Endothelial cell of umbilical vein (primary cell): ENCODE results near the gene SPEF2.
"Not testable (repeated sequence)": the region's sequence is repeated elsewhere in the genome, so short reads cannot be mapped to it uniquely, and the experiment has no call there.

Experiments
- CTCF ChIP-seq, 2 donors: IDR thresholded peaks; 1 replicate in 1 of 2; 2 replicates in 1 of 2; pipeline ENCODE4 v1.5.1; 2011; ENCODE audit warnings: low read length in 2 of 2, mild to moderate bottlenecking in 2 of 2, moderate library complexity in 2 of 2, control low read depth in 1 of 2, inconsistent platforms in 1 of 2, low read depth in 1 of 2; ENCODE audit not compliant: insufficient read depth in 1 of 2; ENCODE audit errors: extremely low read depth in 1 of 2
- MAX ChIP-seq: IDR thresholded peaks from 2 replicates; pipeline ENCODE4 v1.6.1; 2011; ENCODE audit not compliant: insufficient read depth, insufficient read length
- MYC ChIP-seq: IDR thresholded peaks from one replicate; pipeline ENCODE4 v1.6.1; 2011; ENCODE audit warnings: mild to moderate bottlenecking, low read depth, low read length
- POLR2A ChIP-seq: IDR thresholded peaks from 2 replicates; pipeline ENCODE4 v1.6.1; 2012; ENCODE audit warnings: low read depth, mild to moderate bottlenecking, control low read depth, low read length
- POLR2AphosphoS5 ChIP-seq: IDR thresholded peaks from 2 replicates; pipeline ENCODE4 v1.6.1; 2012; ENCODE audit warnings: low read depth, mild to moderate bottlenecking, control low read depth, low read length, moderate library complexity; ENCODE audit not compliant: insufficient read depth

- TF ChIP-seq CTCF (IDR thresholded peaks at IDR 0.05; ENCODE audit: extremely low read depth in 1 of 2, insufficient read depth in 1 of 2, low read depth in 1 of 2, low read length in 2 of 2); POLR2A; POLR2AphosphoS5; MAX; MYC: not testable (repeated sequence)
Observed at GRCh38 chr5:35856186-35856764, 238.6 kb downstream of the SPEF2 start.
